GM12878 (cell line): Measurements from ENCODE around the gene DIP2C.

Experiments
- MYC ChIP-seq: IDR thresholded peaks from 2 replicates; pipeline ENCODE4 v1.6.1; 2011; ENCODE audit warnings: mild to moderate bottlenecking, low read length, moderate library complexity, inconsistent platforms; ENCODE audit not compliant: insufficient read depth, insufficient replicate concordance, insufficient read length, severe bottlenecking
- SREBF2 ChIP-seq: IDR thresholded peaks from 2 replicates; pipeline ENCODE4 v1.6.1; 2012; ENCODE audit warnings: mild to moderate bottlenecking, low read length
- TARDBP ChIP-seq: IDR thresholded peaks from 2 replicates; pipeline ENCODE4 v1.6.1; 2016; ENCODE audit warnings: borderline replicate concordance
- ZZZ3 ChIP-seq: IDR thresholded peaks from 2 replicates; pipeline ENCODE4 v1.6.1; 2011; ENCODE audit warnings: low read depth; ENCODE audit not compliant: control insufficient read depth, insufficient read length

DNA sequence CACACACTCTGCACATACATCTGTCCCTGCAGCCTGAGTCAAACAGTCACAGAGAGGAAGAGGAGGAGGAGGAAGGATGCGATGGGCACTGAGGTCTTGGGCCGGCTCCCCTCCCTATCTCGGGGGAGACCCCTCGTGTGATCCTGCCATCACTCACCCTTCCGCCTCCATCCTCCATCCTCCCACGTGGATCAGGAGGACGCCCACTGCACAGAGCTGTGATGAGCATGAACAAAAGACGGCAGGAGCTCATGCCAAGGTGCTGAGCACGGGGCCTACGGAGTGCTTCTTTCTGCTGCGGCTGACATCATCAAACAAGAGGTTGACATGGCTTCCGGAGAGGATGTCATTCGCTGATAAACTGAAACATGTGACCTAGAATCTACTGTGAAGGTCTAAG lies 68.0 kb downstream of the DIP2C start:
- TF ChIP-seq ZZZ3 (no peak), TARDBP (no peak), SREBF2 (no peak), MYC (no peak)
